HG02623 (cell line): ENCODE measurements around the gene RMND5B.
"Not testable (repeated sequence)": the region's sequence is repeated elsewhere in the genome, so short reads cannot be mapped to it uniquely, and the experiment has no call there.

Experiments used
- ATAC-seq: cut with Tn5 transposase; IDR thresholded peaks from one replicate; pipeline ENCODE4 v1.9.1; 2021; ENCODE audit warnings: moderate library complexity; ENCODE audit not compliant: unreplicated experiment

Gene RMND5B

GRCh38 chr5:178129296-178129695, 1.5 kb upstream of the RMND5B start:
- ATAC-seq, result no peak

GRCh38 chr5:178130234-178130575, 609 bp upstream of the RMND5B start:
- ATAC-seq, result not testable (repeated sequence)

GRCh38 chr5:178131446-178131996, 707 bp downstream of the RMND5B start:
- ATAC-seq, result no peak

- ATAC-seq, result no peak
Observed at GRCh38 chr5:178136990-178137389, 6.2 kb downstream of the RMND5B start.

GRCh38 chr5:178137991-178138390, 7.2 kb downstream of the RMND5B start:
- no peak for ATAC-seq

- no peak for ATAC-seq
Observed at GRCh38 chr5:178141550-178141949, 10.7 kb downstream of the RMND5B start.

- no peak for ATAC-seq
Observed at GRCh38 chr5:178142642-178143041, 11.8 kb downstream of the RMND5B start.

- no peak for ATAC-seq
Observed at GRCh38 chr5:178143246-178143645, 12.4 kb downstream of the RMND5B start.

GRCh38 chr5:178143901-178144300, 13.1 kb downstream of the RMND5B start:
- ATAC-seq, result no peak

GRCh38 chr5:178145965-178146820, 15.4 kb downstream of the RMND5B start:
- ATAC-seq, result peak; percentile 67

- ATAC-seq, result no peak
Observed at GRCh38 chr5:178147406-178147805, 16.6 kb downstream of the RMND5B start.

- no peak for ATAC-seq
Observed at GRCh38 chr5:178149199-178149932, 18.6 kb downstream of the RMND5B start.

GRCh38 chr5:178150977-178151734, 20.3 kb downstream of the RMND5B start:
- no peak for ATAC-seq

- ATAC-seq, result no peak
Observed at GRCh38 chr5:178152491-178153444, 22.0 kb downstream of the RMND5B start.

- ATAC-seq, result peak; percentile 98
Observed at GRCh38 chr5:178153530-178154340, 22.9 kb downstream of the RMND5B start, which contains the start of gene NHP2. NHP2 (minus strand) TSS chr5:178153885; CDS start chr5:178153817, 68 bp downstream.

GRCh38 chr5:178155065-178155464, 24.3 kb downstream of the RMND5B start:
- no peak for ATAC-seq

- ATAC-seq, result no peak
Observed at GRCh38 chr5:178160176-178160575, 29.4 kb downstream of the RMND5B start.

- no peak for ATAC-seq
Observed at GRCh38 chr5:178162481-178162880, 31.7 kb downstream of the RMND5B start.
